SK-N-SH (cell line): ENCODE measurements around the gene DHRS12.

Source experiments
- CTCF ChIP-seq: fragments of 200-600 bp; sonication (generic); IDR thresholded peaks from 2 replicates; pipeline ENCODE4 v1.6.1; 2017; ENCODE audit warnings: antibody characterized with exemption, mild to moderate bottlenecking, moderate library complexity
- EZH2phosphoT487 ChIP-seq: fragments of 200-600 bp; sonication (generic); IDR thresholded peaks from 2 replicates; pipeline ENCODE4 v1.6.1; 2017; ENCODE audit warnings: low read depth, mixed run types, mild to moderate bottlenecking, antibody characterized with exemption, moderate library complexity, borderline replicate concordance
- FOSL2 ChIP-seq: IDR thresholded peaks from 2 replicates; pipeline ENCODE4 v1.4.0; 2012; ENCODE audit warnings: low read depth, mild to moderate bottlenecking, moderate library complexity, borderline replicate concordance
- POLR2AphosphoS5 ChIP-seq: IDR thresholded peaks from 2 replicates; pipeline ENCODE4 v1.6.1; 2012; ENCODE audit warnings: low read depth, low read length

GRCh38 chr13:51796546-51796945 lies 7.4 kb downstream of the DHRS12 start:
- TF ChIP-seq CTCF (no peak), FOSL2 (no peak), EZH2phosphoT487 (no peak), POLR2AphosphoS5 (no peak)
